Smooth muscle cell (in vitro differentiated cells): ENCODE results near the gene KLHL15. TPM values are rescaled to one million over a fixed set of nuclear protein-coding genes. Genes with fewer than 3 reads are reported as not detected.

Source experiments
- DNase-seq: peaks from one replicate; lab custom pipeline; 2025; ENCODE audit not compliant: unreplicated experiment; lab: John Stamatoyannopoulos, UW
- H2AFZ ChIP-seq: fragments of 200-600 bp; sonication (generic); 2 replicates; pipeline ENCODE4 v1.6.0; 2016; ENCODE audit warnings: antibody characterized with exemption, low read depth, mild to moderate bottlenecking
- H3F3A ChIP-seq: fragments of 200-600 bp; sonication (generic); 2 replicates; pipeline ENCODE4 v1.6.0; 2017; ENCODE audit warnings: antibody characterized with exemption, low read depth
- H3K27ac ChIP-seq: fragments of 200-600 bp; sonication (generic); 2 replicates; pipeline ENCODE4 v1.5.1; 2016; ENCODE audit warnings: low read depth, mild to moderate bottlenecking
- H3K27me3 ChIP-seq: fragments of 200-600 bp; sonication (generic); 2 replicates; pipeline ENCODE4 v1.6.1; 2016; ENCODE audit warnings: low read depth, mild to moderate bottlenecking
- H3K36me3 ChIP-seq: fragments of 200-600 bp; sonication (generic); 2 replicates; pipeline ENCODE4 v1.5.1; 2016; ENCODE audit warnings: low read depth
- H3K4me1 ChIP-seq: fragments of 200-600 bp; sonication (generic); 2 replicates; pipeline ENCODE4 v1.5.1; 2016; ENCODE audit warnings: low read depth
- H3K4me2 ChIP-seq: fragments of 200-600 bp; sonication (generic); 2 replicates; pipeline ENCODE4 v1.6.0; 2016; ENCODE audit warnings: mild to moderate bottlenecking
- H3K4me3 ChIP-seq: fragments of 200-600 bp; sonication (generic); 2 replicates; pipeline ENCODE4 v1.5.1; 2016; ENCODE audit warnings: mild to moderate bottlenecking
- H3K79me2 ChIP-seq: fragments of 200-600 bp; sonication (generic); 2 replicates; pipeline ENCODE4 v1.6.0; 2016; ENCODE audit warnings: low read depth, mild to moderate bottlenecking
- H3K9ac ChIP-seq: fragments of 200-600 bp; sonication (generic); 2 replicates; pipeline ENCODE4 v1.6.0; 2016; ENCODE audit warnings: low read depth
- H3K9me3 ChIP-seq: fragments of 200-600 bp; sonication (generic); replicated peaks from 2 replicates; pipeline ENCODE4 v1.5.1; 2016; ENCODE audit warnings: low read depth
- H4K20me1 ChIP-seq: fragments of 200-600 bp; sonication (generic); 2 replicates; pipeline ENCODE4 v1.6.0; 2016; ENCODE audit warnings: low read depth
- CTCF ChIP-seq: fragments of 200-600 bp; sonication (generic); IDR thresholded peaks from 2 replicates; pipeline ENCODE4 v1.5.1; 2017; ENCODE audit warnings: borderline replicate concordance, mild to moderate bottlenecking, antibody characterized with exemption; ENCODE audit not compliant: insufficient read depth, poor library complexity, severe bottlenecking
- WGBS: methylation state at CpG from one replicate; pipeline ENCODE4 v1.1.7; 2016; ENCODE audit warnings: low lambda C conversion rate; 5-methylcytosine and 5-hydroxymethylcytosine counted together
- polyA plus RNA-seq: library from polyadenylated mRNA; unstranded; fragments of >200 nt; fragmentation: Nextera tagmentation; extraction: Ambion mirVana; gene quantifications from 2 replicates; pipeline ENCODE4 v1.2.1, GENCODE V29; 2016
- total RNA-seq: library from RNA; depleted of rRNA; stranded (reverse); fragments of >200 nt; gene quantifications from 2 replicates; pipeline ENCODE4 v1.2.3, GENCODE V29; 2014

Gene KLHL15
- total and polyA plus RNA-seq, 2 experiments from 2014 or later: 16.8 to 53.3 TPM

GRCh38 chrX:23937100-23937499 lies 89.9 kb downstream of the KLHL15 start:
- Histone ChIP-seq H2AFZ (no peak overlapping the region), H3K36me3 (no peaks in the 10 kb centered on the region), H3K4me1 (no peaks in the 10 kb centered on the region), H3K4me2 (no peak overlapping the region), H3K27me3 (no peaks in the 10 kb centered on the region), H3K27ac (no peak overlapping the region), H3K9ac (no peak overlapping the region), H4K20me1 (no peaks in the 10 kb centered on the region), H3K9me3 (no peaks in the 10 kb centered on the region), H3K79me2 (no peaks in the 10 kb centered on the region), H3K4me3 (no peak overlapping the region), H3F3A (no peaks in the 10 kb centered on the region)
- no peak for DNase-seq
- 76% methylated on average over 4 of the region's 4 CpGs for WGBS
- no peak for TF ChIP-seq CTCF

- DNase-seq: no peak
Measured at GRCh38 chrX:23936180-23936579, 90.8 kb downstream of the KLHL15 start.

GRCh38 chrX:23935106-23935505 lies 91.9 kb downstream of the KLHL15 start:
- H3K27me3 ChIP-seq: no peaks in the 10 kb centered on the region
- H3K79me2 ChIP-seq: no peaks in the 10 kb centered on the region
- H3K27ac ChIP-seq: no peak overlapping the region
- no peak for DNase-seq
- no peak overlapping the region for H3K9ac ChIP-seq
- 94% methylated on average over 11 of the region's 11 CpGs for WGBS
- no peak for TF ChIP-seq CTCF
- H3K9me3 ChIP-seq: no peaks in the 10 kb centered on the region
- H3F3A ChIP-seq: no peaks in the 10 kb centered on the region
- H2AFZ ChIP-seq: no peak overlapping the region
- H4K20me1 ChIP-seq: no peaks in the 10 kb centered on the region
- H3K4me3 ChIP-seq: no peak overlapping the region
- no peaks in the 10 kb centered on the region for H3K36me3 ChIP-seq
- H3K4me1 ChIP-seq: no peaks in the 10 kb centered on the region
- no peak overlapping the region for H3K4me2 ChIP-seq

More at GRCh38 chrX:23936180-23936579, 90.8 kb downstream of the KLHL15 start:
- Histone ChIP-seq H2AFZ (no peak overlapping the region), H3K79me2 (no peaks in the 10 kb centered on the region), H3K4me2 (no peak overlapping the region), H3F3A (no peaks in the 10 kb centered on the region), H4K20me1 (no peaks in the 10 kb centered on the region), H3K4me3 (no peak overlapping the region), H3K27me3 (no peaks in the 10 kb centered on the region), H3K9ac (no peak overlapping the region), H3K36me3 (no peaks in the 10 kb centered on the region), H3K9me3 (no peaks in the 10 kb centered on the region), H3K27ac (no peak overlapping the region), H3K4me1 (no peaks in the 10 kb centered on the region)
- TF ChIP-seq CTCF: no peak
- 45% methylated on average over 1 of the region's 1 CpG for WGBS

Other genes starting within 250 kb of the KLHL15 start
- 683 and 777 TPM in 2 replicates for gene SAT1, start 244.0 kb downstream of the KLHL15 start, total RNA-seq
- 399 and 781 TPM in 2 replicates for gene SAT1, start 244.0 kb downstream of the KLHL15 start, polyA plus RNA-seq
- gene APOO, start 119.2 kb downstream of the KLHL15 start, total RNA-seq: 38.5 and 38.7 TPM in 2 replicates
- gene APOO, start 119.2 kb downstream of the KLHL15 start, polyA plus RNA-seq: 54.0 and 54.3 TPM in 2 replicates
- not detected in 2 replicates for gene CXorf58, start 119.2 kb downstream of the KLHL15 start, total RNA-seq
- gene CXorf58, start 119.2 kb downstream of the KLHL15 start, polyA plus RNA-seq: 0.45 TPM in 1 of 2 replicates, not detected in the other
- gene EIF2S3, start 27.8 kb upstream of the KLHL15 start, total RNA-seq: 226 and 240 TPM in 2 replicates
- gene EIF2S3, start 27.8 kb upstream of the KLHL15 start, polyA plus RNA-seq: 54.0 and 62.6 TPM in 2 replicates
- gene ZFX, start 122.5 kb upstream of the KLHL15 start, total RNA-seq: 52.9 and 128 TPM in 2 replicates
- gene ZFX, start 122.5 kb upstream of the KLHL15 start, polyA plus RNA-seq: 17.1 and 31.5 TPM in 2 replicates